Fibroblast of mammary gland (primary cell): ENCODE measurements around the gene JPT2.

Source experiments
- DNase-seq: peaks from one replicate; pipeline ENCODE4 v3.0.0-alpha.2; 2010; ENCODE audit warnings: low read depth
- H3K4me3 ChIP-seq: 2 replicates; pipeline ENCODE4 v1.5.1; 2011; ENCODE audit warnings: low read depth, mild to moderate bottlenecking, low read length, moderate library complexity; ENCODE audit not compliant: control insufficient read depth
- CTCF ChIP-seq: conservative IDR thresholded peaks from 2 replicates; pipeline ENCODE4 v1.5.1; 2011; ENCODE audit warnings: low read depth, low read length, inconsistent platforms; ENCODE audit not compliant: control insufficient read depth, insufficient read depth

JPT2 gene

GRCh38 chr16:1705688-1706385 is 27.8 kb downstream of the JPT2 start, which contains the start of gene MAPK8IP3:
Gene MAPK8IP3, plus strand, starts transcription at chr16:1706195. Its CDS starts 145 bp downstream, at chr16:1706340.
- DNase-seq: peak; percentile 80
- TF ChIP-seq CTCF: no peak
- H3K4me3 ChIP-seq: peak within 1 kb of the TSS; percentile 86

DNA sequence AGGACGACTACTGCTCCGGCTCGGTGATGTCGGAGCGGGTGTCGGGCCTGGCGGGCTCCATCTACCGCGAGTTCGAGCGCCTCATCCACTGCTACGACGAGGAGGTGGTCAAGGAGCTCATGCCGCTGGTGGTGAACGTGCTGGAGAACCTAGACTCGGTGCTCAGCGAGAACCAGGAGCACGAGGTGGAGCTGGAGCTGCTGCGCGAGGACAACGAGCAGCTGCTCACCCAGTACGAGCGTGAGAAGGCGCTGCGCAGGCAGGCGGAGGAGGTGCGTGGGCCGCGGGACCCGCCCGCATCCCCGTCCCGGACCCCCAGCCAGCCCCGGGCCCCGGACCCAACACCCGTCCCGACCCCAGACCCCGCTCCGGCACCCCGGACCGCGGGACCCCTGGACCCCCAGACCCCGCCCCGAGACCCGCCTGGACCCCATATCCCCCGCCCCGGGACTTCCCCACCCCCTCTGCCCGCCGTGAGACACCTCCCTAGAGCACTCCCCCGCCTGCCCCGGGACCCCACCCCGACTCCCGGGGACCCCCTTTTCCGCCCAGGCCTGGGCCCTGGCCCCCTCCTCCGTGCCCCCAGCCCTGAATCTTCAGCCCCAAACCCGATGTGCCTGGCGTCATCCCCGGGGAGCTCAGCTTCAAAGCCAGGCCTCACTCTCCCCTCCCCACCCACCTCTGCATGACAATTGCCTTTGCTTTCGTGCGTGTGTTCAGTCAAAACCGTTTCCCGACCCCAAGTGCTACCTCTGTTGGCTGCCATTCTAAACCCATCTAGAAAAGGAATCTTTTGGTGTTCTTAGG is 28.5 kb downstream of the JPT2 start:
- no peak for TF ChIP-seq CTCF
- H3K4me3 ChIP-seq: peak overlapping the region; percentile 86
- DNase-seq: no peak

- DNase-seq: no peak
- H3K4me3 ChIP-seq: peak overlapping the region; percentile 86
- TF ChIP-seq CTCF: no peak
Measured at GRCh38 chr16:1707193-1707790, 29.2 kb downstream of the JPT2 start.

GRCh38 chr16:1708083-1708767 is 30.1 kb downstream of the JPT2 start:
- peak overlapping the region; percentile 86 for H3K4me3 ChIP-seq
- TF ChIP-seq CTCF: no peak
- DNase-seq: no peak

- no peak for TF ChIP-seq CTCF
- H3K4me3 ChIP-seq: peak overlapping the region; percentile 40
- peak; percentile 92 for DNase-seq
Measured at GRCh38 chr16:1708768-1709180, 30.7 kb downstream of the JPT2 start.

DNA sequence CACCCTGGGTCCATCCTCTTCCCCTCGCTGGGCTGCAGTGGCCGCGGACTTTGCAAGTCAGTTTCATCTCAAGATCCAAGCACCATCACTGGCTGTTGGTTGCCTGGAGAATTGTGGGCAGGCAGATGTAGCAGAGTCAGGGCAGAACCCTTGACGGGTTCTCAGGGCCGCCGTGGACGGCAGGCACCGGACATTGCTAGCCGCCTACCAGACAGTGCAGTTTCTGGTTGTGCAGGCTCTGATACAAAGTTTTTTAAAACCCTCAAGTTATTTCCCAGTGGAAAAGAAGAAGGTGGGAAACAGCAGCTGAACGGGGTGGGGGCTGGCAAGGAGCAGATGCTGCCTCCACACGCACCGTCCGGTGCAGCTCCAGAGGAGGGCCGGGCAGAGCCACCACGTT is 31.3 kb downstream of the JPT2 start:
- TF ChIP-seq CTCF: no peak
- H3K4me3 ChIP-seq: peak overlapping the region; percentile 40

More for the DNA sequence above, 31.3 kb downstream of the JPT2 start:
- no peak for DNase-seq
